HG02763 (cell line): Measurements from ENCODE around the gene SSX2B.
"Not testable (repeated sequence)": the region's sequence is repeated elsewhere in the genome, so short reads cannot be mapped to it uniquely, and the experiment has no call there.

Source experiments
- ATAC-seq: cut with Tn5 transposase; IDR thresholded peaks from one replicate; pipeline ENCODE4 v1.9.1; 2021; ENCODE audit warnings: mild to moderate bottlenecking, moderate library complexity; ENCODE audit not compliant: unreplicated experiment

The SSX2B gene, protein sequence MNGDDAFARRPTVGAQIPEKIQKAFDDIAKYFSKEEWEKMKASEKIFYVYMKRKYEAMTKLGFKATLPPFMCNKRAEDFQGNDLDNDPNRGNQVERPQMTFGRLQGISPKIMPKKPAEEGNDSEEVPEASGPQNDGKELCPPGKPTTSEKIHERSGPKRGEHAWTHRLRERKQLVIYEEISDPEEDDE

DNA sequence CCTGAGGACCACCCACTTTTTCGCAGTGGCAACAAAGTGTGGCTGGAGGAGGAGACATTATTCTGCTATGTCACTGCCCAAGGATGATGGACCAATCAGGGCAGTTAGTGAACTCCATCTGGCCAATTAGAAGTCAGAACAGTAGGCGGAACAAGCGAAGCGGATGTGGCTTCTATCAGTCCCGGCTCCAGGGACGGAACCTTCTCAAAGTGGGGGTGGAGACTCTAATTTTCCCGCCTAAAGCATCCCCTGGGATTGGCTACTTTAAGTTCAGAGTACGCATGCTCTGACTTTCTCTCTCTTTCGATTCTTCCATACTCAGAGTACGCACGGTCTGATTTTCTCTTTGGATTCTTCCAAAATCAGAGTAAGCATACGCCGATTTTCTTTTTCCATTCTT, at the start of gene SSX2B:
Gene SSX2B, plus strand, starts transcription at position 301 of the 400 bp plus-strand sequence. CDS start 1,429 bp downstream, outside the sequence.
- not testable (repeated sequence) for ATAC-seq

DNA sequence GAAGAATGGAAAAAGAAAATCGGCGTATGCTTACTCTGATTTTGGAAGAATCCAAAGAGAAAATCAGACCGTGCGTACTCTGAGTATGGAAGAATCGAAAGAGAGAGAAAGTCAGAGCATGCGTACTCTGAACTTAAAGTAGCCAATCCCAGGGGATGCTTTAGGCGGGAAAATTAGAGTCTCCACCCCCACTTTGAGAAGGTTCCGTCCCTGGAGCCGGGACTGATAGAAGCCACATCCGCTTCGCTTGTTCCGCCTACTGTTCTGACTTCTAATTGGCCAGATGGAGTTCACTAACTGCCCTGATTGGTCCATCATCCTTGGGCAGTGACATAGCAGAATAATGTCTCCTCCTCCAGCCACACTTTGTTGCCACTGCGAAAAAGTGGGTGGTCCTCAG, 44.0 kb upstream of the SSX2B start, which contains the start of gene SSX2:
Gene SSX2, minus strand, starts transcription at position 101 of the 400 bp plus-strand sequence. CDS start 1,429 bp downstream, outside the sequence.
- not testable (repeated sequence) for ATAC-seq

DNA sequence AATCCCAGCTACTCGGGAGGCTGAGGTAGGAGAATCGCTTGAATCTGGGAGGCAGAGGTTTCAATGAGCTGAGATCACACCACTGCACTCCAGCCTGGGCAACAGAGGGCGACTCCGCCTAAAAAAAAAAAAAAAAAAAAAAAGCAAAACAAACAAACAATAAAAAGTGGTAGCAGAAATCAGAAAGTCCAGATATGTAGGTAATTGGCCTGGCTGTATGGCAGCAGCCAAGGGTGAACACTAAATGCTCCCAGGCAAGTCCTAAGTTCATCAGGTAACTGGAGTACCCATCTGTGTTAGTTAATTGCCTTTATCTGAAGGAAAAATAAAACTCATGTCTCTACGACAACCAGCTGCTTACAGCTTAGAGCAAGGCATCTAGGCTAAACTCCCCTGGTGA, 14.9 kb downstream of the SSX2B start:
- not testable (repeated sequence) for ATAC-seq

DNA sequence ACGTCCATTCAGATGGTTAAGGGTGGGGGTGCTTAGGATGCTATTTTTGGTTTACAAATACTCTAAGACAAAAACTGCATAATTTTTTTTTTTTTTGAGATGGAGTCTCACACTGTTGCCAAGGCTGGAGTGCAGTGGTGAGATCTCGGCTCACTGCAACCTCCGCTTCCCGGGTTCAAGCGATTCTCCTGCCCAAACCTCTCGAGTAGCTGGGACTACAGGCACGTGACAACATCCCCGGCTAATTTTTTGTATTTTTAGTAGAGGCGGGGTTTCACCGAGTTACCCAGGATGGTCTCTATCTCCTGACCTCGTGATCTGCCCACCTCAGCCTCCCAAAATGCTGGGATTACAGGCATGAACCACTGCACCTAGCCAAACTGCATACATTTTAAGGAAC, 22.5 kb downstream of the SSX2B start:
- not testable (repeated sequence) for ATAC-seq

DNA sequence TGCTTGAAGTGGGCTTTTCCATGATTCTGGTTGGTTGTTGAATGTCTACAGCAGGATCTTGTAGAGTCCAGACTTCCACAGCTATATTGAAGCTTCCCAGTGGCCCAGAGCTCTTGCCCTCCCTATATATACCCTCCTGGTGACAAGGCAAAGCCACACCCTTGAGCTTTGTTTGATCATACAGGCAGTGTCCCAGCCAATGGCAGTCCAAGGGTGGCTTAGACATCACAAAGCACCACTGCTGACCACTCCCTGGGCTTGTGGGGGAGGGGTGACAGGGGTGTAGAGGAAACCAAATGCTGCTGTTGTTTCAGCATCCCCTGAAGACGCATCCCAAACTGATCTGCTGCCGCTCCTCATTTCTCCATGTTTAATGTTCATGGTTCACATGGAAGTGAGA, 46.3 kb downstream of the SSX2B start, which contains the start of gene SPANXN5:
Gene SPANXN5, minus strand, starts transcription at position 101 of the 400 bp plus-strand sequence. Its CDS starts 79 bp downstream, at position 22.
- not testable (repeated sequence) for ATAC-seq

DNA sequence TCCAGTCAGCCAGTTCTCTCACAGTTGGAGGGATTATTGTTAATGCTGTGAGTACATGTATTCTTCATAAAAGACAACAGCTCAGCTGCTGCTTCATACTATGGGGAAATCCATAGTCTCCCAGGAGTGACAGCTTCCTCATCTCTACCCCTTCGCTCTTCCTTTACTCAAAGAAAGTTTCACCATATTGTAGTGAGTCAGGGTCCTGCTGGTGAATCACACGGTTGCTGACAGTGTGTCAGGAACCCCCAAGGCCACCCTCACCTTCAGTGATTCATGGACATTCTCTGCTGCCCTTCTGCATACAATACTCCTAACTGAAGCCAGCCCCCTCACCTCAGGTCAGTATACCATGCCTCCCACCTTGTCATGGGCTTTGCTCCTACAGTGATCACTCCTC, 53.8 kb downstream of the SSX2B start:
- not testable (repeated sequence) for ATAC-seq
